ENCODE measurements around the gene CNN3. TPM values are rescaled to one million over a fixed set of nuclear protein-coding genes. Genes with fewer than 3 reads are reported as not detected.

The CNN3 gene
- total and polyA plus RNA-seq, 2 of the 4 experiments (the other 2 are of a cell fraction) = 249 to 552 TPM

- TF ChIP-seq BHLHE40 (IDR thresholded peaks at IDR 0.05; ENCODE audit: low read depth, low read length) = no peak
- peak; percentile 22; the same call in 1 of the 2 replicates for TF ChIP-seq CEBPB (IDR thresholded peaks at IDR 0.05; ENCODE audit: low read depth, low read length)
- TF ChIP-seq USF2 (IDR thresholded peaks at IDR 0.05; ENCODE audit: low read depth, low read length) = no peak
- H2BK5ac ChIP-seq (ENCODE audit: low read depth, low read length, poor library complexity, severe bottlenecking) = peak overlapping the region; percentile 36
- no peak overlapping the region for H3K56ac ChIP-seq (ENCODE audit: extremely low read depth, insufficient read depth, low read length)
- H3K4ac ChIP-seq (ENCODE audit: low read depth, low read length) = no peak overlapping the region
- ATAC-seq (ENCODE audit: low read depth) = peak; percentile 48
- H3K9me1 ChIP-seq (ENCODE audit: insufficient read depth, low read length) = peaks cover 52% of the 10 kb centered on the region
- no peak overlapping the region for H2AK9ac ChIP-seq (replicated peaks; ENCODE audit: low read depth, low read length, poor library complexity)
- H4K91ac ChIP-seq (ENCODE audit: insufficient read depth, low read depth, low read length) = no peak overlapping the region
- peaks cover 7 to 78% of the 10 kb centered on the region in 2 experiments; a peak in 3 of 4 replicates for H3K79me1 ChIP-seq (ENCODE audit: low read depth in 1 of 2, low read length in 2 of 2)
- peak; percentile 46 for DNase-seq
- 0 out of 2 replicates have a peak overlapping the region, but pooled peaks have one; percentile 29 for H3K4me2 ChIP-seq (ENCODE audit: low read depth, low read length)
- no peak overlapping the region for H2AFZ ChIP-seq (replicated peaks; ENCODE audit: low read length, poor library complexity)
- dilution Hi-C loops (cut with HindIII; ENCODE audit: low sequenced_read_pairs, unreplicated experiment) = no loop called here
- no peaks in the 10 kb centered on the region for H3K9me3 ChIP-seq (ENCODE audit: control insufficient read depth, insufficient read depth, low read length)
- no peak overlapping the region for H3K23ac ChIP-seq (ENCODE audit: low read depth, low read length)
- H2BK15ac ChIP-seq (ENCODE audit: low read depth, low read length) = no peak overlapping the region
- intact Hi-C loops (cut with micrococcal nuclease) = no loop called here
- H2AK5ac ChIP-seq (ENCODE audit: low read depth, low read length) = no peak overlapping the region
- no CpG with 5 or more reads among the region's 9 CpGs for WGBS, 2 experiments (ENCODE audit: extremely low coverage in 2 of 2, insufficient read length in 1 of 2)
- H3K36me3 ChIP-seq (ENCODE audit: control insufficient read depth, insufficient read depth, low read length) = peaks cover 17% of the 10 kb centered on the region
- H3K4me3 ChIP-seq (ENCODE audit: insufficient read depth, low read depth, low read length) = no peak overlapping the region
- in situ Hi-C loops (cut with MboI; ENCODE audit: low sequenced_read_pairs) = no loop called here
- BruUV-seq (replicated peaks) = no TSS peak
- no peak overlapping the region for H4K5ac ChIP-seq (ENCODE audit: low read depth, low read length)
- H3K18ac ChIP-seq (ENCODE audit: low read depth, low read length) = 0 out of 2 replicates have a peak overlapping the region, but pooled peaks have one; percentile 5
- H3K4me1 ChIP-seq (ENCODE audit: control insufficient read depth, insufficient read depth, low read length) = peaks cover 31% of the 10 kb centered on the region
- H3K9ac ChIP-seq (ENCODE audit: low read depth, low read length) = no peak overlapping the region
- no peak overlapping the region for H4K8ac ChIP-seq (ENCODE audit: low read depth in 2 of 2, low read length in 2 of 2)
- ChIA-PET POLR2A (ENCODE audit: unreplicated experiment) (interaction anchor here (0.6 kb wide), 1 partner anchor 955 kb away, joined by 3 read pairs; no protein-coding TSS in a partner anchor), CTCF (interaction anchor here (0.6 to 1.0 kb wide), 4 partner anchors 13 to 129 kb away, joined by 3 read pairs; no protein-coding TSS in a partner anchor)
- no peaks in the 10 kb centered on the region for H3K27me3 ChIP-seq (ENCODE audit: control insufficient read depth, insufficient read depth, low read length)
- no peak overlapping the region for H2BK120ac ChIP-seq (ENCODE audit: low read depth, low read length)
- no peak overlapping the region for H3K14ac ChIP-seq (replicated peaks; ENCODE audit: low read depth, low read length)
- peaks cover 99% of the 10 kb centered on the region for H4K20me1 ChIP-seq (ENCODE audit: insufficient read depth, low read length)
- H3K27ac ChIP-seq (ENCODE audit: insufficient read depth, low read length) = peak overlapping the region; percentile 7; the same call in 1 of the 2 replicates
- no peak overlapping the region for H2BK20ac ChIP-seq (ENCODE audit: low read depth, low read length)
Measured at GRCh38 chr1:94912263-94913184, 14.4 kb downstream of the CNN3 start.

All from IMR-90 (cell line).